ENCODE measurements around the gene NF1. TPM values are rescaled to one million over a fixed set of nuclear protein-coding genes. Genes with fewer than 3 reads are reported as not detected.

NF1 gene
- total RNA-seq, 1 experiment from 2014 or later = 35.4 TPM

- no peak overlapping the region for H3K27ac Mint-ChIP-seq
- DNase-seq (ENCODE audit: low spot score) (no peak), ATAC-seq (no peak)
- H3K36me3 Mint-ChIP-seq = peaks cover 14% of the 10 kb centered on the region
- TF ChIP-seq E2F1 (CRISPR knock-in tag; IDR thresholded peaks at IDR 0.05) = no peak
- TF ChIP-seq ZNF532 (CRISPR knock-in tag; IDR thresholded peaks at IDR 0.05; ENCODE audit: borderline replicate concordance) = no peak
- no peak for TF ChIP-seq ELF4 (CRISPR knock-in tag; IDR thresholded peaks at IDR 0.05; ENCODE audit: low read depth)
- TF ChIP-seq ZNF396 (CRISPR knock-in tag; IDR thresholded peaks at IDR 0.05; ENCODE audit: borderline replicate concordance) = no peak
- TF ChIP-seq CREM (CRISPR knock-in tag; IDR thresholded peaks at IDR 0.05) = no peak
- no peak for TF ChIP-seq CBFB (CRISPR knock-in tag; IDR thresholded peaks at IDR 0.05; ENCODE audit: low read depth)
- no peak for TF ChIP-seq FOXP4 (CRISPR knock-in tag; IDR thresholded peaks at IDR 0.05)
- TF ChIP-seq STAT6 (CRISPR knock-in tag; conservative IDR thresholded peaks at IDR 0.05; ENCODE audit: low read depth) = no peak
- no peak for TF ChIP-seq NFATC4 (CRISPR knock-in tag; IDR thresholded peaks at IDR 0.05)
- TF ChIP-seq ATF6 (CRISPR knock-in tag; IDR thresholded peaks at IDR 0.05) = no peak
- no peak for TF ChIP-seq MLX (CRISPR knock-in tag; IDR thresholded peaks at IDR 0.05)
- no peak for TF ChIP-seq ESRRA (CRISPR knock-in tag; IDR thresholded peaks at IDR 0.05; ENCODE audit: borderline replicate concordance)
- no peak for TF ChIP-seq IRF1 (CRISPR knock-in tag; IDR thresholded peaks at IDR 0.05)
- TF ChIP-seq CREB1 (CRISPR knock-in tag; IDR thresholded peaks at IDR 0.05) = no peak
- no peak for TF ChIP-seq RELA (CRISPR knock-in tag; IDR thresholded peaks at IDR 0.05; ENCODE audit: borderline replicate concordance)
- no peak for TF ChIP-seq FOXK1 (CRISPR knock-in tag; IDR thresholded peaks at IDR 0.05)
- no peak for TF ChIP-seq GTF2I (CRISPR knock-in tag; conservative IDR thresholded peaks at IDR 0.05)
- no peak overlapping the region for H3K4me3 Mint-ChIP-seq
- no peaks in the 10 kb centered on the region for H3K4me1 Mint-ChIP-seq
- ChIA-PET CTCF (no interaction called here), POLR2A (no interaction called here)
- H3K27me3 Mint-ChIP-seq (ENCODE audit: low read depth) = no peaks in the 10 kb centered on the region
- H3K9me3 Mint-ChIP-seq = no peaks in the 10 kb centered on the region
Measured at GRCh38 chr17:31226373-31226772, 131.6 kb downstream of the NF1 start.
